H1 (cell line): ENCODE data around the gene POLE4. TPM values are rescaled to one million over a fixed set of nuclear protein-coding genes. Genes with fewer than 3 reads are reported as not detected.

Experiments
- CTCF ChIA-PET: fragments of 300-600 bp; sonication (Branson Sonifier 250); formaldehyde crosslinking; loops from one replicate; lab custom pipeline; 2021; ENCODE audit not compliant: partially characterized antibody; lab: Charles Lee
- POLR2A ChIA-PET: fragments of 300-600 bp; sonication (Branson Sonifier 250); formaldehyde crosslinking; loops from one replicate; lab custom pipeline; 2021; ENCODE audit warnings: inconsistent platforms; ENCODE audit not compliant: partially characterized antibody; lab: Charles Lee
- DNase-seq, 2 experiments: peaks; one replicate each; pipeline versions ENCODE4 v3.0.0 to v3.0.0-alpha.2; 2010 to 2022; ENCODE audit warnings: low spot score in 2 of 2, low read depth in 1 of 2, mixed read lengths in 1 of 2
- FAIRE-seq: peaks from 2 replicates; lab custom pipeline; 2011; peaks lifted over from hg19 to GRCh38; lab: Jason Lieb, UNC
- H2AFZ ChIP-seq: 2 replicates; pipeline ENCODE4 v1.8.1; 2012; ENCODE audit warnings: low read length, inconsistent platforms
- H2AK5ac ChIP-seq: 2 replicates; pipeline ENCODE4 v1.6.1; 2013; ENCODE audit warnings: low read depth, low read length
- H2BK120ac ChIP-seq: replicated peaks from 2 replicates; pipeline ENCODE3; 2013; ENCODE audit warnings: low read depth, low read length, inconsistent platforms
- H2BK12ac ChIP-seq: 2 replicates; pipeline ENCODE4 v1.6.1; 2013; ENCODE audit warnings: low read depth, low read length
- H2BK15ac ChIP-seq: 2 replicates; pipeline ENCODE4 v1.6.1; 2013; ENCODE audit warnings: low read length
- H2BK20ac ChIP-seq: 2 replicates; pipeline ENCODE4 v1.6.1; 2013; ENCODE audit warnings: low read length
- H2BK5ac ChIP-seq: 2 replicates; pipeline ENCODE4 v1.6.1; 2013; ENCODE audit warnings: low read depth, low read length
- H3K14ac ChIP-seq: 2 replicates; pipeline ENCODE4 v1.6.1; 2013; ENCODE audit warnings: inconsistent platforms; ENCODE audit not compliant: insufficient read length
- H3K18ac ChIP-seq: 2 replicates; pipeline ENCODE4 v1.6.1; 2013; ENCODE audit warnings: low read length; ENCODE audit errors: extremely low read depth
- H3K23ac ChIP-seq: 2 replicates; pipeline ENCODE4 v1.6.1; 2013; ENCODE audit warnings: inconsistent platforms; ENCODE audit not compliant: insufficient read length
- H3K23me2 ChIP-seq: 2 replicates; pipeline ENCODE4 v1.6.1; 2013; ENCODE audit warnings: low read depth, low read length
- H3K27ac ChIP-seq: 2 replicates; pipeline ENCODE4 v1.6.1; 2011; ENCODE audit warnings: low read depth, low read length, inconsistent platforms
- H3K27me3 ChIP-seq, 4 experiments: replicated peaks in 1 of 4; 1 replicate in 1 of 4; 2 replicates in 3 of 4; pipeline versions ENCODE4 v1.6.1 to v1.8.1; 2011 to 2013; ENCODE audit warnings: low read length in 3 of 4, mild to moderate bottlenecking in 3 of 4, inconsistent platforms in 2 of 4, mixed read lengths in 2 of 4, moderate library complexity in 1 of 4; ENCODE audit not compliant: control insufficient read depth in 3 of 4, insufficient read depth in 3 of 4; ENCODE audit errors: extremely low read depth in 1 of 4
- H3K36me3 ChIP-seq, 4 experiments: 2 replicates each; pipeline versions ENCODE4 v1.6.1 to v1.8.1; 2011 to 2013; ENCODE audit warnings: mild to moderate bottlenecking in 4 of 4, low read length in 3 of 4, moderate library complexity in 2 of 4, control low read depth in 1 of 4, inconsistent platforms in 1 of 4; ENCODE audit not compliant: insufficient read depth in 4 of 4, control insufficient read depth in 2 of 4
- H3K4ac ChIP-seq: replicated peaks from 2 replicates; pipeline ENCODE3; 2013; ENCODE audit warnings: low read length, low read depth, mixed read lengths, inconsistent platforms; ENCODE audit not compliant: insufficient read length
- H3K4me1 ChIP-seq, 4 experiments: replicated peaks in 1 of 4; 1 replicate in 1 of 4; 2 replicates in 3 of 4; pipeline versions ENCODE4 v1.6.1 to v1.8.1; 2011 to 2013; ENCODE audit warnings: low read length in 3 of 4, inconsistent platforms in 2 of 4, mixed read lengths in 1 of 4; ENCODE audit not compliant: insufficient read depth in 4 of 4, control insufficient read depth in 3 of 4
- H3K4me2 ChIP-seq, 2 experiments: 2 replicates each; pipeline versions ENCODE4 v1.6.1 to v1.8.1; 2011 to 2013; ENCODE audit warnings: low read depth in 2 of 2, low read length in 2 of 2, control low read depth in 1 of 2, inconsistent platforms in 1 of 2, mild to moderate bottlenecking in 1 of 2; ENCODE audit not compliant: insufficient read depth in 1 of 2
- H3K4me3 ChIP-seq, 4 experiments: fragments of 200-600, 300-600 bp in 1 of 4; sonication (generic), shearing (Covaris generic), sonication (Bioruptor Twin) in 1 of 4; 2 replicates each; pipeline versions ENCODE4 v1.5.1 to v1.8.1; 2011 to 2016; ENCODE audit warnings: low read length in 4 of 4, low read depth in 3 of 4, control low read depth in 2 of 4, inconsistent platforms in 2 of 4, mild to moderate bottlenecking in 2 of 4, mixed read lengths in 1 of 4, moderate library complexity in 1 of 4; ENCODE audit not compliant: insufficient read depth in 2 of 4; ENCODE audit errors: extremely low read depth in 1 of 4
- H3K56ac ChIP-seq: replicated peaks from 2 replicates; pipeline ENCODE3; 2013; ENCODE audit warnings: low read depth, mild to moderate bottlenecking, mixed read lengths, low read length, inconsistent platforms; ENCODE audit not compliant: insufficient read length
- H3K79me1 ChIP-seq: 2 replicates; pipeline ENCODE4 v1.6.1; 2013; ENCODE audit warnings: low read depth, low read length, control low read depth
- H3K79me2 ChIP-seq, 2 experiments: 2 replicates each; pipeline versions ENCODE4 v1.6.1 to v1.8.1; 2012 to 2013; ENCODE audit warnings: low read length in 2 of 2, mild to moderate bottlenecking in 2 of 2, inconsistent platforms in 1 of 2; ENCODE audit not compliant: insufficient read depth in 2 of 2, control insufficient read depth in 1 of 2
- H3K9ac ChIP-seq, 4 experiments: replicated peaks in 1 of 4; 1 replicate in 1 of 4; 2 replicates in 3 of 4; pipeline versions ENCODE4 v1.6.1 to v1.8.1; 2011 to 2013; ENCODE audit warnings: low read depth in 3 of 4, low read length in 3 of 4, control low read depth in 2 of 4, mild to moderate bottlenecking in 2 of 4, moderate library complexity in 2 of 4, inconsistent platforms in 1 of 4; ENCODE audit errors: extremely low read depth in 1 of 4
- H3K9me3 ChIP-seq, 2 experiments: 2 replicates each; pipeline versions ENCODE4 v1.6.1 to v1.8.1; 2012 to 2013; ENCODE audit warnings: mild to moderate bottlenecking in 2 of 2, moderate library complexity in 2 of 2, control low read depth in 1 of 2, inconsistent platforms in 1 of 2, low read depth in 1 of 2, low read length in 1 of 2, mixed read lengths in 1 of 2; ENCODE audit not compliant: insufficient read depth in 2 of 2
- H4K20me1 ChIP-seq, 2 experiments: replicated peaks in 1 of 2; 2 replicates each; pipeline versions ENCODE3 to v1.8.1; 2011 to 2013; ENCODE audit warnings: inconsistent platforms in 2 of 2, low read length in 2 of 2, mild to moderate bottlenecking in 1 of 2; ENCODE audit not compliant: insufficient read depth in 2 of 2, control insufficient read depth in 1 of 2
- H4K5ac ChIP-seq: 2 replicates; pipeline ENCODE4 v1.6.1; 2013; ENCODE audit warnings: low read length, low read depth, mixed read lengths, inconsistent platforms; ENCODE audit not compliant: insufficient read length
- H4K8ac ChIP-seq: 2 replicates; pipeline ENCODE4 v1.8.0; 2013; ENCODE audit warnings: mild to moderate bottlenecking, moderate library complexity, low read length, inconsistent platforms; ENCODE audit not compliant: insufficient read depth; ENCODE audit errors: extremely low read depth
- H4K91ac ChIP-seq: replicated peaks from 2 replicates; pipeline ENCODE3; 2013; ENCODE audit warnings: low read length, mixed read lengths, inconsistent platforms; ENCODE audit not compliant: insufficient read length
- ASH2L ChIP-seq: fragments of 200-600, 300-600 bp; sonication (generic); IDR thresholded peaks from one replicate; pipeline ENCODE4 v1.7.1; 2017; ENCODE audit warnings: low read length
- BRCA1 ChIP-seq: IDR thresholded peaks from 2 replicates; pipeline ENCODE4 v1.6.1; 2012; ENCODE audit warnings: low read depth, low read length, improper control_type of control experiment
- CBX5 ChIP-seq: fragments of 300-800, 300-1000 bp; sonication (generic); IDR thresholded peaks from 2 replicates; pipeline ENCODE4 v1.7.1; 2016; ENCODE audit warnings: antibody characterized with exemption, low read length, low read depth
- CEBPB ChIP-seq: IDR thresholded peaks from 2 replicates; pipeline ENCODE4 v1.6.1; 2012; ENCODE audit warnings: low read depth, low read length
- GTF2F1 ChIP-seq: IDR thresholded peaks from 2 replicates; pipeline ENCODE4 v1.6.1; 2012; ENCODE audit warnings: low read depth, low read length, improper control_type of control experiment, borderline replicate concordance
- JUND ChIP-seq: IDR thresholded peaks from 2 replicates; pipeline ENCODE4 v1.6.1; 2011; ENCODE audit warnings: mild to moderate bottlenecking, improper control_type of control experiment, low read length
- MAFK ChIP-seq: IDR thresholded peaks from 2 replicates; pipeline ENCODE4 v1.6.1; 2012; ENCODE audit warnings: low read depth, mild to moderate bottlenecking, improper control_type of control experiment, low read length
- POLR2A ChIP-seq, 2 experiments: IDR thresholded peaks; 1 replicate in 1 of 2; 2 replicates in 1 of 2; pipeline ENCODE4 v1.6.1; 2011; ENCODE audit warnings: low read depth in 2 of 2, low read length in 2 of 2, mild to moderate bottlenecking in 2 of 2; ENCODE audit errors: control extremely low read depth in 1 of 2
- SIRT6 ChIP-seq: IDR thresholded peaks from one replicate; pipeline ENCODE4 v1.7.1; 2012; ENCODE audit warnings: low read length, inconsistent platforms
- SP4 ChIP-seq: IDR thresholded peaks from 2 replicates; pipeline ENCODE4 v1.6.1; 2012; ENCODE audit warnings: low read length, inconsistent platforms
- SUZ12 ChIP-seq: fragments of 200-600 bp; sonication (generic); IDR thresholded peaks from 2 replicates; pipeline ENCODE4 v1.6.1; 2012; ENCODE audit warnings: mild to moderate bottlenecking, inconsistent platforms, low read length, moderate library complexity, mixed read lengths
- ZNF274 ChIP-seq: IDR thresholded peaks from 2 replicates; pipeline ENCODE4 v1.7.0; 2012; ENCODE audit warnings: low read length, borderline replicate concordance; ENCODE audit errors: extremely low read depth
- WGBS, 2 experiments: shearing (Covaris generic) in 1 of 2; methylation state at CpG; one replicate each; pipeline versions ENCODE4 v1.1.6 to v1.1.7; 2013 to 2015; ENCODE audit warnings: low lambda C conversion rate in 2 of 2, mixed read lengths in 2 of 2, inconsistent platforms in 1 of 2, low coverage in 1 of 2, missing lambda C conversion rate in 1 of 2; ENCODE audit not compliant: insufficient replicate concordance in 2 of 2, insufficient coverage in 1 of 2, insufficient read length in 1 of 2; ENCODE audit errors: extremely low coverage in 1 of 2, missing lambda C conversion rate in 1 of 2; 5-methylcytosine and 5-hydroxymethylcytosine counted together
- polyA plus RNA-seq, 7 experiments: library from polyadenylated mRNA; depleted of rRNA in 3 of 7; stranded (reverse) in 5 of 7; unstranded in 2 of 7; fragments of >200 nt in 5 of 7; fragments of 200-250 nt in 2 of 7; gene quantifications; 1 replicate in 5 of 7; 2 replicates in 1 of 7; 4 replicates in 1 of 7; pipeline versions ENCODE4 v1.2.1 to v1.2.3, GENCODE V29; 2011 to 2013; ENCODE audit warnings: missing spikeins in 2 of 7, mixed read lengths in 2 of 7
- total RNA-seq: library from RNA; stranded (reverse); fragmentation: NEBNext Ultra II Directional; extraction: Animal tissue kit (Norgen Biotek cat#: 25700); gene quantifications from 2 replicates; pipeline ENCODE4 v1.2.1, GENCODE V29; 2021
- TF ChIP-seq, protein P1 (sequence below): IDR thresholded peaks from 2 replicates; pipeline ENCODE4 v1.6.1; 2012; ENCODE audit warnings: inconsistent platforms

POLE4 gene
- total and polyA plus RNA-seq, 2 of the 8 experiments (the other 6 are each of a cell fraction or from before 2014, with no cell fraction given) = 16.7 to 44.7 TPM

DNA sequence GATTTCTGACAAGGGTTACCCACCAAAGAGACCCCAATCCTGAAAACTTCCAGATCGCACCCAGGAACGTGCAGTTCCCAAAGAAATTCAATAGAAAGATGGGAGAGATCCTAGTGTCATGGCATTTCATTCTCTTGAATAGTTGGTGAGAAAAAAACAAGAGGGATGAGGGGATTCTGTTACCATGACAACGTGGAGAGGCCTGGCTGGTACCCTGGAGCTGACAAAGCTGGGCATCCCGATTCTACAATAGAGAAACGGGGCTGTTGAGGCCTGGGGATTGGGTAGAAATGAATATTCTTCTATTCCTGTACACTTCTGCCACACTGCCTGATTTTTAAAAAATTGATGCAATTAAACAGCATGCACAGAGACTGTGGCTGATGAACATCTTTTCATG is 41.0 kb downstream of the POLE4 start:
- H3K79me2 ChIP-seq = no peaks in the 10 kb centered on the region
- no peak overlapping the region for H3K56ac ChIP-seq
- no peaks in the 10 kb centered on the region for H3K27me3 ChIP-seq
- H2BK20ac ChIP-seq = no peak overlapping the region
- no peak overlapping the region for H3K4me2 ChIP-seq
- H3K9ac ChIP-seq = no peak overlapping the region
- no peak overlapping the region for H3K27ac ChIP-seq
- no peak overlapping the region for H2AK5ac ChIP-seq
- H4K20me1 ChIP-seq = no peaks in the 10 kb centered on the region
- H4K8ac ChIP-seq = no peak overlapping the region
- no peak overlapping the region for H3K18ac ChIP-seq
- H2BK120ac ChIP-seq = no peak overlapping the region
- no peak overlapping the region for H4K91ac ChIP-seq
- H3K36me3 ChIP-seq = no peaks in the 10 kb centered on the region
- H3K23me2 ChIP-seq = no peaks in the 10 kb centered on the region
- DNase-seq (no peak), FAIRE-seq (no peak)
- H3K4ac ChIP-seq = no peak overlapping the region
- CTCF ChIA-PET = no interaction called here
- WGBS, 2 experiments = 91% methylated on average over 5 of the region's 5 CpGs; no CpG with 5 or more reads in 1 of the 2 experiments
- H2BK12ac ChIP-seq = no peak overlapping the region
- no peak overlapping the region for H3K14ac ChIP-seq
- no peak overlapping the region for H2BK5ac ChIP-seq
- H4K5ac ChIP-seq = no peak overlapping the region
- no peaks in the 10 kb centered on the region for H3K9me3 ChIP-seq
- H3K23ac ChIP-seq = no peak overlapping the region
- no peak overlapping the region for H3K4me3 ChIP-seq
- TF ChIP-seq SUZ12 (no peak), GTF2F1 (no peak), SIRT6 (no peak), BRCA1 (no peak), CBX5 (no peak), ASH2L (no peak), ZNF274 (no peak), SP4 (no peak), MAFK (no peak), JUND (no peak), CEBPB (no peak), POLR2A (IDR thresholded peaks at IDR 0.05; ENCODE audit: control extremely low read depth in 1 of 2, low read depth in 2 of 2, low read length in 2 of 2) (no peak)
- TF ChIP-seq, protein P1, sequence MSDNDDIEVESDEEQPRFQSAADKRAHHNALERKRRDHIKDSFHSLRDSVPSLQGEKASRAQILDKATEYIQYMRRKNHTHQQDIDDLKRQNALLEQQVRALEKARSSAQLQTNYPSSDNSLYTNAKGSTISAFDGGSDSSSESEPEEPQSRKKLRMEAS = no peak
- TF ChIP-seq, all 59 proteins: peak for 0
- Histone ChIP-seq H3K4me1 (no peaks in the 10 kb centered on the region), H2BK15ac (no peak overlapping the region), H2AFZ (no peak overlapping the region), H3K79me1 (peaks cover 2% of the 10 kb centered on the region)
- POLR2A ChIA-PET = no interaction called here
